ENCODE results near the gene SRPX2.
"Not testable (repeated sequence)": the region's sequence is repeated elsewhere in the genome, so short reads cannot be mapped to it uniquely, and the experiment has no call there.

SRPX2 gene

DNA sequence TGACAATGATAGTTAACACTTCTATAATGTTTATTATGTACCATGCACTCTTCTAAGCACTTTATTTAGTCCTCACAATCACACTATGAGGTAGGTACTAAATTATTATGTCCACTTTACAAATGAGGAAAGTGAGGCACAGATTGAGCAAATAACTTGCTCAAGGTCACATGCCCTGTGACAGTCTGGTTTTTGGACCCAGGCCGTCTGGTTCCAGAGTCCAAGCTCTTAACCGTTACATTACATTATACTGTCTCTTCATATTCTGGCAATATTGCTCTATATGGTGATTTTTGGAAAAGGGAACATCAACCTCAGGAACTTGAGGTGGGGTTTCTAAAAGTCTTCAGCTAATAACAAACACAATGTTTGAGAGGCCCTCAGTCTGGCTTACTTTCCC lies 75.1 kb downstream of the SRPX2 start:
- Histone ChIP-seq H3K4me3 (ENCODE audit: low read depth, low read length) (no peak overlapping the region), H3K27ac (no peak overlapping the region), H2AFZ (no peak overlapping the region), H3K27me3 (ENCODE audit: control insufficient read depth, insufficient read depth, low read length) (no peaks in the 10 kb centered on the region), H3K36me3 (ENCODE audit: control insufficient read depth, insufficient read depth, low read length) (no peaks in the 10 kb centered on the region), H3K79me2 (no peaks in the 10 kb centered on the region), H3K4me2 (ENCODE audit: low read length) (no peak overlapping the region), H3K9ac (no peak overlapping the region), H3K4me1 (no peaks in the 10 kb centered on the region), H3K9me3 (ENCODE audit: control insufficient read depth, low read length) (no peaks in the 10 kb centered on the region)
- no peak for TF ChIP-seq CTCF (IDR thresholded peaks at IDR 0.05)

DNA sequence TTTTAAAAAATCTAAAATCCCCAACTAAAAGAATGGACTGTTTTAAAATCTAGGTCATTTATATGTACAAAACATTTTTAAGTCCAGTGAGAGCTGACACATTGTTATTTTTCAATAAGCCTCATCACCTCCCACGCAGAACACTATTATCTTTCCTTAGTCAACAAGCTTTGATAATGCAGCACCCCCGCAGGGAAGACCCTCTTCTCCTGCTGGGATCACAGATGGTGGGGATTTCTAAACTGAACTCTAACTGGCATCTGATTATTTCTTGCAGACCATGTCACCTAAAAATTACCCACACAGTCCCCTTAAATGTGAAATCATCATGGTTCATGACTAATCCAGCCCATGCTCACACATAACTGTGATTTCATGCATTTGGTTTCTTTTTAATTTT lies 76.3 kb downstream of the SRPX2 start:
- Histone ChIP-seq H3K27me3 (ENCODE audit: control insufficient read depth, insufficient read depth, low read length) (no peaks in the 10 kb centered on the region), H3K4me2 (ENCODE audit: low read length) (no peak overlapping the region), H3K4me1 (no peaks in the 10 kb centered on the region), H3K4me3 (ENCODE audit: low read depth, low read length) (no peak overlapping the region), H3K9ac (no peak overlapping the region), H3K79me2 (no peaks in the 10 kb centered on the region), H2AFZ (no peak overlapping the region), H3K27ac (no peak overlapping the region), H3K36me3 (ENCODE audit: control insufficient read depth, insufficient read depth, low read length) (no peaks in the 10 kb centered on the region), H3K9me3 (ENCODE audit: control insufficient read depth, low read length) (no peaks in the 10 kb centered on the region)
- TF ChIP-seq CTCF (IDR thresholded peaks at IDR 0.05), result no peak

- no peaks in the 10 kb centered on the region for H3K4me1 ChIP-seq
- no peak overlapping the region for H2AFZ ChIP-seq
- H3K27me3 ChIP-seq (ENCODE audit: control insufficient read depth, insufficient read depth, low read length), result no peaks in the 10 kb centered on the region
- no peak overlapping the region for H3K4me2 ChIP-seq (ENCODE audit: low read length)
- no peaks in the 10 kb centered on the region for H3K9me3 ChIP-seq (ENCODE audit: control insufficient read depth, low read length)
- no peak overlapping the region for H3K27ac ChIP-seq
- H3K36me3 ChIP-seq (ENCODE audit: control insufficient read depth, insufficient read depth, low read length), result no peaks in the 10 kb centered on the region
- no peaks in the 10 kb centered on the region for H3K79me2 ChIP-seq
- TF ChIP-seq CTCF (IDR thresholded peaks at IDR 0.05), result no peak
- no peak overlapping the region for H3K9ac ChIP-seq
- H3K4me3 ChIP-seq (ENCODE audit: low read depth, low read length), result no peak overlapping the region
Observed at GRCh38 chrX:100721328-100721727, 77.3 kb downstream of the SRPX2 start.

DNA sequence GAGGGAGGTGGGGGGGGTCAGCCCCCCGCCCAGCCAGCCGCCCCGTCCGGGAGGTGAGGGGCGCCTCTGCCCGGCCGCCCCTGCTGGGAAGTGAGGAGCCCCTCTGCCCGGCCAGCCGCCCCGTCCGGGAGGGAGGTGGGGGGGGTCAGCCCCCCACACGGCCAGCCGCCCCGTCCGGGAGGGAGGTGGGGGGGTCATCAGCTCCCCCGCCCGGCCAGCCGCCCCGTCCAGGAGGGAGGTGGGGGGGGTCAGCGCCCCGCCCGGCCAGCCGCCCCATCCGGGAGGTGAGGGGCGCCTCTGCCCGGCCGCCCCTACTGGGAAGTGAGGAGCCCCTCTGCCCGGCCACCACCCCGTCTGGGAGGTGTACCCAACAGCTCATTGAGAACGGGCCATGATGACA lies 80.0 kb downstream of the SRPX2 start:
- H3K27ac ChIP-seq; H3K4me1 ChIP-seq; H3K9me3 ChIP-seq (ENCODE audit: control insufficient read depth, low read length); H2AFZ ChIP-seq; H3K27me3 ChIP-seq (ENCODE audit: control insufficient read depth, insufficient read depth, low read length); H3K36me3 ChIP-seq (ENCODE audit: control insufficient read depth, insufficient read depth, low read length); H3K4me3 ChIP-seq (ENCODE audit: low read depth, low read length); H3K79me2 ChIP-seq; H3K9ac ChIP-seq; H3K4me2 ChIP-seq (ENCODE audit: low read length): not testable (repeated sequence)

Data from parathyroid adenoma (tissue), 2 donors.